NCI-H2107 (cell line): Measurements from ENCODE around the gene CCDC12.

Experiments
- DNase-seq: peaks from one replicate; lab custom pipeline; 2025; lab: John Stamatoyannopoulos, UW

CCDC12 gene

GRCh38 chr3:47007482-47008233, 31.1 kb upstream of the CCDC12 start:
- no peak for DNase-seq

GRCh38 chr3:47007001-47007400, 30.5 kb upstream of the CCDC12 start:
- no peak for DNase-seq

GRCh38 chr3:47006145-47006651, 29.7 kb upstream of the CCDC12 start:
- DNase-seq = no peak

DNA sequence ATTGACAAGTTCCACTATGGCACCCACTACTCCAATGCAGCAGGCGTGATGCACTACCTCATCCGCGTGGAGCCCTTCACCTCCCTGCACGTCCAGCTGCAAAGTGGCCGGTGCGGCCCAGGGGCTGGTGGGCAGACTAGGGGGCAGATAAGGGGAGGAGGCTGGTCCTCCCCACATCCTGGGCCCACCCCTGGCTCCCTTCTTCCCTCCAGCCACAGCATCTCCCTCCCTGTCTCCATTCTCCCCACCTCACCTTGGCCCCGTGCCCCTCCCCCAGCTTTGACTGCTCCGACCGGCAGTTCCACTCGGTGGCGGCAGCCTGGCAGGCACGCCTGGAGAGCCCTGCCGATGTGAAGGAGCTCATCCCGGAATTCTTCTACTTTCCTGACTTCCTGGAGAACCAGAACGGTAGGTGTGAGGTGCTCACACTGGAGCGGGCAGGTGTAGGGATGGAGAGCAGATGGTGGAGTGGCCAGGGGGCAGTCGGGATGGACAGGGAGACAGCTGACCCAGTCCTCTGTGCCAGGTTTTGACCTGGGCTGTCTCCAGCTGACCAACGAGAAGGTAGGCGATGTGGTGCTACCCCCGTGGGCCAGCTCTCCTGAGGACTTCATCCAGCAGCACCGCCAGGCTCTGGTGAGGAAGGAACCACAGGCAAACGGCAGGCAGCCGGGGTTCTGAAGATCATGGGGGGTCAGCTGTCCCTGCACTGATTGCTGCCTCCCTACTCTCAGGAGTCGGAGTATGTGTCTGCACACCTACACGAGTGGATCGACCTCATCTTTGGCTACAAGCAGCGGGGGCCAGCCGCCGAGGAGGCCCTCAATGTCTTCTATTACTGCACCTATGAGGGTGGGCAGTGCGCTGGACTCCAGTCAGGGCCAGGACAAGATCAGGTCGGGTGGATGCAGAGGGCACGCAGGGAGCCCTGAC, 28.9 kb upstream of the CCDC12 start:
- DNase-seq = no peak

DNA sequence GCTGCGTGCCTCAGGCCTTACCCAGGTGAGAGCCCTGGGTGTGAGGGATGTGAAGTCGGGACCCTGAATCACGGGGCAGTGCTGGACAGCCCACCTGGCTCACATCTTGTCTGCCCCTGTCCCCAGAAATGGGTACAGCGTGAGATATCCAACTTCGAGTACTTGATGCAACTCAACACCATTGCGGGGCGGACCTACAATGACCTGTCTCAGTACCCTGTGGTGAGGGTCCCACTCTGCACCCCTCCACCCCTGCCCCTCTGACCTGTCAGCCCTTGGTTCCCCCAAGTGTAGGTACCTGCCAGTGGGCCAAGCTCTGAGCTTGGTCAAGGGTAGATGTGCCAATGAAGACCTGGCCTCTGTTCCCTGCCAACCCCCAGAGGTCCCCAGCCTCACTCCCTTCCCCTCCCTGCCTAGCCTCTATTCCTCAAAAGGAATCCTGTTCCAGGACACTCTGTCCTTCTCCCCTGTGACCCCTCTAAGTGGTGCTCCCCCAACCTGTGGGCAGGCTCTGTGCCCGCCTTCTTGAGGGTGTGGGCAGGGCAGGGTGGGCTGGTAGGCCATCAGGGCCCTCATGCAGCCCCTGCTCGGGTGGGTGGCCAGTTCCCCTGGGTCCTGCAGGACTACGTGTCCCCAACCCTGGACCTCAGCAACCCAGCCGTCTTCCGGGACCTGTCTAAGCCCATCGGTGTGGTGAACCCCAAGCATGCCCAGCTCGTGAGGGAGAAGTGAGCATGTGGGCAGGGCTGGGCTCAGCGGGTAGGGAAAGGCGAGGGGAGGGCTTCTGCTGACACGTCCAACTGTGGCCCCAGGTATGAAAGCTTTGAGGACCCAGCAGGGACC, 28.0 kb upstream of the CCDC12 start:
- no peak for DNase-seq

DNA sequence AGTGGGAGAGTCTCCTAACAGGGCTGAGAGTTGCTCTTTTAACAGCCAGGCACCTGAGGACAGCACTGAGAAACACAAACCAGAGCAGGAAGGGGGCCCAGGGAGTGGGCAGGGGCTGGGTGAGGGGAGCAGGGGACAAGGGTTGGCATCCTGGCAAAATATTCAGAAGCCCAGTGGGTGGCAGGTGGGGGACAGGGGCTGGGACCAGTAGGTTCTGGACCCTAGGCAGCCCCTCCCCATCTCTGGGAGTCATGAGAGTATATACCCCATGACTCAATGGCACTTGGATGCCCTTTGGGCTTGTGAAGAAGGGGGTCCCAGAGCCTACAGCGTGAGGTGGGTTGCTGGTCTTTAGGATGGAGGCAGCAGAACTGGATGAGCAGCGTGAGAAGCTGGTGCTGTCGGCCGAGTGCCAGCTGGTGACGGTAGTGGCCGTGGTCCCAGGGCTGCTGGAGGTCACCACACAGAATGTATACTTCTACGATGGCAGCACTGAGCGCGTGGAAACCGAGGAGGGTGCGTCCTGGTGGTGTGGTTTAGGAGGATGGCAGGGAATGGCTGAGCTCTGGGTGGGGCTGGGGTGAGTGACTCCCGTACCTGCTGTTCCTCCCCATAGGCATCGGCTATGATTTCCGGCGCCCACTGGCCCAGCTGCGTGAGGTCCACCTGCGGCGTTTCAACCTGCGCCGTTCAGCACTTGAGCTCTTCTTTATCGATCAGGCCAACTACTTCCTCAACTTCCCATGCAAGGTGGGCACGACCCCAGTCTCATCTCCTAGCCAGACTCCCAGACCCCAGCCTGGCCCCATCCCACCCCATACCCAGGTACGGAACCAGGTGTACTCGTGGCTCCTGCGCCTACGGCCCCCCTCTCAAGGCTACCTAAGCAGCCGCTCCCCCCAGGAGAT, 27.2 kb upstream of the CCDC12 start:
- DNase-seq = no peak

DNA sequence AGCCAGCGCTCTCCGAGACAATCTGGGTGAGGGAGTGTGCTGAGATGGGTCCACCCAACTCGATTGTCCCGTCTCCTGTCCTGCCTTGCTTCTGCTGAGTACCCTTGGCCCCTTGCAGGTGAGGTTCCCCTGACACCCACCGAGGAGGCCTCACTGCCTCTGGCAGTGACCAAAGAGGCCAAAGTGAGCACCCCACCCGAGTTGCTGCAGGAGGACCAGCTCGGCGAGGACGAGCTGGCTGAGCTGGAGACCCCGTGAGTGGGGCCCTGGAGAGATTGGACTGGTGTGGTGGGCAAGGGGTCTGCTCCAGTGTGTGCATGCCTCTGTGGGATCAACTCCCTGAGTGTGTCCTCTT, 26.5 kb upstream of the CCDC12 start:
- DNase-seq = no peak

DNA sequence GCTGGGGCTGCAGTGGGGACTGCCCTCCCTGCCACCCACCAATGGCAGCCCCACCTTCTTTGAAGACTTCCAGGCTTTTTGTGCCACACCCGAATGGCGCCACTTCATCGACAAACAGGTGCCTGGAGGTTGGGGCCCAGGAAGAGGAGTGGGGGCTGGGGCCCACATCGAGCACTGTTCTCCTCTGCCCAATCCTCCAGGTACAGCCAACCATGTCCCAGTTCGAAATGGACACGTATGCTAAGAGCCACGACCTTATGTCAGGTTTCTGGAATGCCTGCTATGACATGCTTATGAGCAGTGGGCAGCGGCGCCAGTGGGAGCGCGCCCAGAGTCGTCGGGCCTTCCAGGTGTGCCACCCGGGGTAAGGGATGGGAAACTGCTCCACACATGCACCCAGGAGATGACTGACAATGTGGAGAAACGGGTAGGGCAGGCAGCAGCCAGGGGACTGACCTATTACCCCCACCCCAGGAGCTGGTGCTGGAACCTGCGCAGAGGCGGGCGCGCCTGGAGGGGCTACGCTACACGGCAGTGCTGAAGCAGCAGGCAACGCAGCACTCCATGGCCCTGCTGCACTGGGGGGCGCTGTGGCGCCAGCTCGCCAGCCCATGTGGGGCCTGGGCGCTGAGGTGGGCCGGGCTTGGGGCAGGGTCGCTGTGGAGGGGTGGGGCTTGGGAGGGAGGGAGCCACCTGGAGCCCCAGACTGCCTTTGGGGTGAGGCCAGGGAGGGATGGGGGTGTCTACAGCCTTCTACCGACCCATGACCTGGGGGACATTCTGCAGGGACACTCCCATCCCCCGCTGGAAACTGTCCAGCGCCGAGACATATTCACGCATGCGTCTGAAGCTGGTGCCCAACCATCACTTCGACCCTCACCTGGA, 25.9 kb upstream of the CCDC12 start:
- DNase-seq = no peak

DNA sequence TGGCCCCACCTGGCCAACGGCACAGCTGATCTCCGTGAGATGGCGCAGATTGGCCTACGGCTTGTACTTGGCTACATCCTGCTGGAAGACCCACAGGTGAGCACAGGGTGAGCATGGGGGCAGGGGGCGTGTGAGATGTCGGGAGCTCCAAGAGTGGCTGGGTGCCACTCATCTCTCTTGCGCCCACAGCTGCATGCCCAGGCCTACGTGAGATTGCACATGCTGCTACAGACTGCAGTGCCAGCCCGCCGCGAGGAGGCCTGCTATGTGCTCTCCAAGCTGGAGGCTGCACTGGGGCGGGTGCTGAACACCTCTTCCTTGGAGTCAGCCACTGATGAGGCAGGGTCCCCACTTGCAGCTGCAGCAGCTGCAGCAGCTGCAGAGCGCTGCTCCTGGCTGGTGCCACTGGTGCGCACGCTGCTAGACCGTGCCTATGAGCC, 25.2 kb upstream of the CCDC12 start:
- no peak for DNase-seq

- no peak for DNase-seq
Measured at GRCh38 chr3:47000922-47001730, 24.6 kb upstream of the CCDC12 start.

GRCh38 chr3:47000198-47000815, 23.8 kb upstream of the CCDC12 start:
- DNase-seq = no peak

DNA sequence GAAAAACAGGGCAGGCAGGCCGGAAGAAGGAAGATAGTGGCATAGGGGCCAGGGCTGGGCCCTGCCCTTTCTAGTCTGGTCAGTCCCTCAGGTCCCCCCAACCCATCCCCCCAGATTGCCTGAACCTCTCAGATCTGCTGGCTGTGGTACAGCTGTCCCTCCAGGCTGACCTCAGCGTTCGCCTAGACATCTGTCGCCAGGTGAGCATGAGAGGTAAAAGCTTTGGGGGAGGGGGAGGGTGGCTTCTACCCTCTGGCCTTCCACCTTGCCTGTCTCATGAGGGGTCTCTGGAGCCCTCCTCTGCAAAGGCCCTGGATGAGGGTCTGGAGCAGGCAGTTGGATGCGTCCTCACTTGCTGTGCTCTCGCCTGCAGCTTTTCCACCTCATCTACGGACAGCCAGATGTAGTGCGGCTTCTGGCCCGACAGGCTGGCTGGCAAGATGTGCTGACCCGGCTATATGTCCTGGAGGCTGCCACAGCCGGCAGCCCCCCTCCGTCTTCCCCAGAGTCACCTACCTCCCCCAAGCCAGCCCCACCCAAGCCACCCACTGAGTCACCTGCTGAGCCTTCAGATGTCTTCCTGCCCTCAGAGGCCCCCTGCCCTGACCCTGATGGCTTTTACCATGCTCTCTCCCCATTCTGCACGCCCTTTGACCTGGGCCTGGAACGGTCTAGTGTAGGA, 23.1 kb upstream of the CCDC12 start:
- DNase-seq = no peak

DNA sequence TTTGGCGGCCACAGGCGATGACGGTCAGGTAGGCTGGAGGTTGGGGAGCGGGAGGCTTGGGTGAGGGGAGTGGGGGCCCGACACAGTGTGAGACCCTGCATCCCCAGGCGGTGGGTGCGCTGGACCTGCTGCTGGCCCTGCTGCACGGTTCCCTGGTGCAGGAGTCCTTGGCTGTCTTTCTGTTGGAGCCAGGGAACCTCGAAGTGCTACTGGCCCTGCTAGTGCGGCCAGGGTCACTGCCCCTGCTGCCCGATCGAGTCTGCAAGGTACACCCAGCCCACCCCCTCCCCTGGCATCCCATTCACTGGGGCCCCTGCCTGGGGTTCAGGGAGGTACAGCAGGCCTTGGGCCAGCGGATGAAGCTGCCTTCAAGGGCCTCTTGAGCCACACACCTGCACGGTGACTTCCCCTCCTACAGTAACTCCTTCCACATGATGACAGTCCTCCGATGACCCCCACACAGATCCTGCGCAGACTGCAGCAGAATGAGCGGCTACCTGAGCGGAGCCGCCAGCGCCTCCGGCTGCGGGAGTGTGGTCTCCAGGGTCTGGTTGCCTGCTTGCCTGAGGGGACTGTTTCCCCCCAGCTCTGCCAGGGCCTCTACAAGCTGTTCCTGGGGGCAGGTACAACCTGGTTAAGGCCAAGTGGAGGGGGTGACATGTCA, 22.4 kb upstream of the CCDC12 start:
- DNase-seq = no peak

DNA sequence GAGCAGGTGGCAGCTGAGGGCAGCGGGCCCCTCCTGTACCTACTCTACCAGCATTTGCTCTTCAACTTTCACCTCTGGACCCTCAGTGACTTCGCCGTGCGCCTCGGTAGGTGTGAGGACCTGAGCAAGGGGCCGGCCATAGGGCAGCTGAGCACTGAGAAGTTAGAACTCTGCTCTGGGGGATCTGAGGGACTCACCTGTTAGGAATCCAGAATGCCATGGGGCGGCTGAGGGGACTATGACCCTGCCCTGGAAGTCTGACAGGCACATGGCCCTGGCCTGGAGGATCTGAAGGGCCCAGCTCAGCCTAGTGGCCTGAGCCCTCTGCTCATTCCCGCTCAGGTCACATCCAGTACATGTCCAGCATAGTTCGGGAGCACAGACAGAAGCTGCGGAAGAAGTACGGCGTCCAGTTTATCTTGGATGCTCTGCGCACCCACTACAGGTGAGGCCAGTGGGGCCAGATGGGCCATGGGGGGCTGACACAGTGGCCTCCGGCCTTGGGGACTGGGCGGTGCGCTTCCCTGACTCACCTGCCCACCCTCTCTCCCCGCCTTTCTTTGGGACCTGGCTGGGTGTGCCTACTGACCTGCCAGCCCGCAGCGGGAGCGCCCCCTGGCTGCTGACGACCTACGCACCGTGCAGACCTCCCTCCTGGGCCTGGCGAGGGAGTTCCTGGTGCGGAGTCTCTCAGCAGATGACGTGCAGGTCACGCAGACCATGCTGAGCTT, 21.7 kb upstream of the CCDC12 start:
- no peak for DNase-seq

- no peak for DNase-seq
Measured at GRCh38 chr3:46997453-46998091, 21.0 kb upstream of the CCDC12 start.

DNA sequence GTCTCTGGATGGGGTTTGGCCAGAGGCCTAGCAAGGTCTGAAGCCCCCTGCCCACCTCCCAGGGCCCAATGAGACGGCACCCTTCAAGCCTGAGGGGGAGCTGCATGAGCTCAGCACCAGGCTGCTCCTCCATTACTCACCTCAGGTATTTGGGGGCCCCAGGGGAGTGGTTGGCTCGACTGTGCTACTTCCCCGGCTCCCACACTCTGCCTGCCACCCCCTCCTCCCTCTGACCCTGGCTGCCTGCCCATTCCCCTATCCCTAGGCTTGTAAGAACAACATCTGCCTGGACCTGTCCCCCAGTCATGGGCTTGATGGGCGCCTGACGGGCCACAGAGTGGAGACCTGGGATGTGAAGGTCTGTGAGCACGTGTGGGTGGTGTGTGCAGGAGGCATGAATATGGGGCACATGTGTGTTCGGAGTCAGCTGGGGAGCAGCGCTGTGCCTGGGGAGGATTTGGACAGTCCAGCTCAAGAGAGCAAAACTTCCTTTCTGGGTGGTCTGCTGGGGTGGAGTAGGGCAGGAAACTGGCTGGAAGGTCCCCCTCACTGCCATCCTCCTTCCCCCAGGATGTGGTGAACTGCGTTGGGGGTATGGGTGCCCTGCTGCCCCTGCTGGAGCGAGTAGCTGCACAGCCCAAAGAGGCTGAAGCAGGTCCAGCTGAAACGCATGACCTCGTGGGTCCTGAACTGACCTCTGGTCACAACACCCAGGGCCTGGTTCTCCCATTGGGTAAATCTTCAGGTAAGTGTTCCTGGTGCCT, 20.3 kb upstream of the CCDC12 start:
- DNase-seq = no peak
